HepG2 (cell line): ENCODE data around the gene TRMT2A. TPM values are rescaled to one million over a fixed set of nuclear protein-coding genes. Genes with fewer than 3 reads are reported as not detected.

Source experiments
- AHDC1 ChIP-seq: sonication (generic); formaldehyde crosslinking; IDR thresholded peaks from 2 replicates; pipeline ENCODE4 v1.5.1; 2020; ENCODE audit warnings: mild to moderate bottlenecking, missing genetic modification reagents, borderline replicate concordance
- ARID3A ChIP-seq: IDR thresholded peaks from 2 replicates; pipeline ENCODE4 v1.6.1; 2012; ENCODE audit warnings: low read depth, low read length, improper control_type of control experiment
- CTCF ChIP-seq: sonication (generic); formaldehyde crosslinking; IDR thresholded peaks from 2 replicates; pipeline ENCODE4 v1.5.0; 2020; ENCODE audit warnings: mild to moderate bottlenecking, missing genetic modification reagents, moderate library complexity
- ELF1 ChIP-seq: sonication (generic); formaldehyde crosslinking; IDR thresholded peaks from 2 replicates; pipeline ENCODE4 v1.4.0; 2020; ENCODE audit warnings: missing genetic modification reagents
- HCFC1 ChIP-seq: fragments of 150-350 bp; IDR thresholded peaks from 2 replicates; pipeline ENCODE4 v1.6.1; 2014; ENCODE audit warnings: low read depth, low read length
- IKZF1 ChIP-seq: fragments of 450-650 bp; IDR thresholded peaks from 2 replicates; pipeline ENCODE4 v1.7.1; 2016
- ISL2 ChIP-seq: sonication (generic); formaldehyde crosslinking; IDR thresholded peaks from 2 replicates; pipeline ENCODE4 v1.5.0; 2020; ENCODE audit warnings: missing genetic modification reagents
- MBD4 ChIP-seq: IDR thresholded peaks from 2 replicates; pipeline ENCODE4 v1.6.1; 2012; ENCODE audit warnings: low read length, inconsistent platforms, borderline replicate concordance
- PBX2 ChIP-seq: IDR thresholded peaks from 2 replicates; pipeline ENCODE4 v1.6.1; 2016; ENCODE audit warnings: control low read depth
- TEAD3 ChIP-seq: optimal IDR thresholded peaks from 2 replicates; pipeline ENCODE3; 2016; ENCODE audit warnings: borderline replicate concordance
- ZBTB14 ChIP-seq: sonication (generic); formaldehyde crosslinking; IDR thresholded peaks from 2 replicates; pipeline ENCODE4 v1.4.0; 2020; ENCODE audit warnings: missing genetic modification reagents
- polyA plus RNA-seq, 8 experiments: library from polyadenylated mRNA; depleted of rRNA in 3 of 8; stranded (reverse) in 7 of 8; unstranded in 1 of 8; fragments of >200 nt; fragmentation: Illumina TruSeq in 4 of 8; extraction: Trizol in 4 of 8; gene quantifications; 2 replicates each; pipeline versions ENCODE4 v1.2.1 to v1.2.3, GENCODE V29; 2011 to 2016; ENCODE audit warnings: low read depth in 4 of 8, missing spikeins in 1 of 8, mixed read lengths in 1 of 8; ENCODE audit not compliant: insufficient read depth in 1 of 8
- total RNA-seq, 5 experiments: library from RNA; depleted of rRNA; stranded (reverse); fragments of >200 nt; fragmentation: Illumina TruSeq; extraction: Trizol; gene quantifications; 2 replicates each; pipeline ENCODE4 v1.2.3, GENCODE V29; 2016; ENCODE audit warnings: low read depth in 1 of 5
- TF ChIP-seq, protein P1 (sequence below): sonication (generic); formaldehyde crosslinking; IDR thresholded peaks from 2 replicates; pipeline ENCODE4 v1.4.0; 2020; ENCODE audit warnings: mild to moderate bottlenecking, missing genetic modification reagents, borderline replicate concordance

The TRMT2A gene
- total and polyA plus RNA-seq, 2 of the 13 experiments (the other 11 are each of a cell fraction or from before 2014, with no cell fraction given) = 24.0 to 30.3 TPM

- TF ChIP-seq, protein P1, sequence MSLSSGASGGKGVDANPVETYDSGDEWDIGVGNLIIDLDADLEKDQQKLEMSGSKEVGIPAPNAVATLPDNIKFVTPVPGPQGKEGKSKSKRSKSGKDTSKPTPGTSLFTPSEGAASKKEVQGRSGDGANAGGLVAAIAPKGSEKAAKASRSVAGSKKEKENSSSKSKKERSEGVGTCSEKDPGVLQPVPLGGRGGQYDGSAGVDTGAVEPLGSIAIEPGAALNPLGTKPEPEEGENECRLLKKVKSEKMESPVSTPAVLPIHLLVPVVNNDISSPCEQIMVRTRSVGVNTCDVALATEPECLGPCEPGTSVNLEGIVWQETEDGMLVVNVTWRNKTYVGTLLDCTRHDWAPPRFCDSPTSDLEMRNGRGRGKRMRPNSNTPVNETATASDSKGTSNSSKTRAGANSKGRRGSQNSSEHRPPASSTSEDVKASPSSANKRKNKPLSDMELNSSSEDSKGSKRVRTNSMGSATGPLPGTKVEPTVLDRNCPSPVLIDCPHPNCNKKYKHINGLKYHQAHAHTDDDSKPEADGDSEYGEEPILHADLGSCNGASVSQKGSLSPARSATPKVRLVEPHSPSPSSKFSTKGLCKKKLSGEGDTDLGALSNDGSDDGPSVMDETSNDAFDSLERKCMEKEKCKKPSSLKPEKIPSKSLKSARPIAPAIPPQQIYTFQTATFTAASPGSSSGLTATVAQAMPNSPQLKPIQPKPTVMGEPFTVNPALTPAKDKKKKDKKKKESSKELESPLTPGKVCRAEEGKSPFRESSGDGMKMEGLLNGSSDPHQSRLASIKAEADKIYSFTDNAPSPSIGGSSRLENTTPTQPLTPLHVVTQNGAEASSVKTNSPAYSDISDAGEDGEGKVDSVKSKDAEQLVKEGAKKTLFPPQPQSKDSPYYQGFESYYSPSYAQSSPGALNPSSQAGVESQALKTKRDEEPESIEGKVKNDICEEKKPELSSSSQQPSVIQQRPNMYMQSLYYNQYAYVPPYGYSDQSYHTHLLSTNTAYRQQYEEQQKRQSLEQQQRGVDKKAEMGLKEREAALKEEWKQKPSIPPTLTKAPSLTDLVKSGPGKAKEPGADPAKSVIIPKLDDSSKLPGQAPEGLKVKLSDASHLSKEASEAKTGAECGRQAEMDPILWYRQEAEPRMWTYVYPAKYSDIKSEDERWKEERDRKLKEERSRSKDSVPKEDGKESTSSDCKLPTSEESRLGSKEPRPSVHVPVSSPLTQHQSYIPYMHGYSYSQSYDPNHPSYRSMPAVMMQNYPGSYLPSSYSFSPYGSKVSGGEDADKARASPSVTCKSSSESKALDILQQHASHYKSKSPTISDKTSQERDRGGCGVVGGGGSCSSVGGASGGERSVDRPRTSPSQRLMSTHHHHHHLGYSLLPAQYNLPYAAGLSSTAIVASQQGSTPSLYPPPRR (CRISPR knock-in tag) = peak; percentile 48; the same call in 1 of the 2 replicates
- TF ChIP-seq ARID3A (0 out of 2 replicates have a peak, but pooled peaks have one; percentile 11), ZBTB14 (CRISPR knock-in tag) (peak; percentile 87), TEAD3 (CRISPR knock-in tag) (peak; percentile 93), IKZF1 (no peak), CTCF (CRISPR knock-in tag) (no peak; the same call in 1 of the 2 replicates), ELF1 (CRISPR knock-in tag) (peak; percentile 82), HCFC1 (peak; percentile 39; the same call in 1 of the 2 replicates), ISL2 (CRISPR knock-in tag) (no peak), MBD4 (no peak), PBX2 (CRISPR knock-in tag) (no peak), AHDC1 (CRISPR knock-in tag) (no peak)
Observed at GRCh38 chr22:20079745-20080444, 37.1 kb downstream of the TRMT2A start, which contains the start of gene DGCR8 (continued).
